GM13977 (cell line): ENCODE results near the gene OSBPL8.

ENCODE experiments used
- DNase-seq: peaks from one replicate; pipeline ENCODE4 v3.0.0; 2012; ENCODE audit warnings: low spot score
- in situ Hi-C: fragments of 300-500 bp; cut with MboI; formaldehyde crosslinking; loops from one replicate; pipeline ENCODE4 v1.12.0; 2022; ENCODE audit warnings: low sequenced_read_pairs, low pct_unique_long_range_greater_than_20kb, mixed read lengths, inconsistent platforms; ENCODE audit not compliant: unreplicated experiment
- TF ChIP-seq, protein P1 (sequence below): IDR thresholded peaks from 2 replicates; pipeline ENCODE4 v1.5.1; 2012; ENCODE audit warnings: mild to moderate bottlenecking, control low read depth; ENCODE audit not compliant: insufficient read depth; ENCODE audit errors: extremely low read depth, missing control alignments

OSBPL8 gene

DNA sequence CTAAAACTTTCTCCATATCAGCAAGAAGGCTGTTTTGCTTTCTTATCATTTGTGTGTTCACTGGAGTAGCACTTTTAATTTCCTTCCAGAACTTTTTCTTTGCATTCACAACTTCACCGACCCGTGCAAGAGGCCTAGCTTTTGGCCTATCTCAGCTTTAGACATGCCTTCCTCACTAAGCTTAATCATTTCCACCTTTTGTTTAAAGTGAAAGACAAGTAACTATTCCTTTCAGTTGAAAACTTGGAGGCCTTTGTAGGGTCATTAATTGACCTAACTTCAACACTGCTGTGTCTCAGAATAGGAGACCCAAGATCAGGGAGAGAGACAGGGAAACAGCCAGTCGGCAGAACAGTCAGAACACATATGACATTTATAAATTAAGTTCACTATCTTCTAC lies 250.7 kb downstream of the OSBPL8 start:
- no peak for DNase-seq
- in situ Hi-C loops, result no loop called here
- TF ChIP-seq, protein P1, sequence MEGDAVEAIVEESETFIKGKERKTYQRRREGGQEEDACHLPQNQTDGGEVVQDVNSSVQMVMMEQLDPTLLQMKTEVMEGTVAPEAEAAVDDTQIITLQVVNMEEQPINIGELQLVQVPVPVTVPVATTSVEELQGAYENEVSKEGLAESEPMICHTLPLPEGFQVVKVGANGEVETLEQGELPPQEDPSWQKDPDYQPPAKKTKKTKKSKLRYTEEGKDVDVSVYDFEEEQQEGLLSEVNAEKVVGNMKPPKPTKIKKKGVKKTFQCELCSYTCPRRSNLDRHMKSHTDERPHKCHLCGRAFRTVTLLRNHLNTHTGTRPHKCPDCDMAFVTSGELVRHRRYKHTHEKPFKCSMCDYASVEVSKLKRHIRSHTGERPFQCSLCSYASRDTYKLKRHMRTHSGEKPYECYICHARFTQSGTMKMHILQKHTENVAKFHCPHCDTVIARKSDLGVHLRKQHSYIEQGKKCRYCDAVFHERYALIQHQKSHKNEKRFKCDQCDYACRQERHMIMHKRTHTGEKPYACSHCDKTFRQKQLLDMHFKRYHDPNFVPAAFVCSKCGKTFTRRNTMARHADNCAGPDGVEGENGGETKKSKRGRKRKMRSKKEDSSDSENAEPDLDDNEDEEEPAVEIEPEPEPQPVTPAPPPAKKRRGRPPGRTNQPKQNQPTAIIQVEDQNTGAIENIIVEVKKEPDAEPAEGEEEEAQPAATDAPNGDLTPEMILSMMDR, result no peak

GRCh38 chr12:76307083-76307482 lies 252.5 kb downstream of the OSBPL8 start:
- TF ChIP-seq, protein P1, result no peak
- DNase-seq, result no peak
- in situ Hi-C loops, result no loop called here

DNA sequence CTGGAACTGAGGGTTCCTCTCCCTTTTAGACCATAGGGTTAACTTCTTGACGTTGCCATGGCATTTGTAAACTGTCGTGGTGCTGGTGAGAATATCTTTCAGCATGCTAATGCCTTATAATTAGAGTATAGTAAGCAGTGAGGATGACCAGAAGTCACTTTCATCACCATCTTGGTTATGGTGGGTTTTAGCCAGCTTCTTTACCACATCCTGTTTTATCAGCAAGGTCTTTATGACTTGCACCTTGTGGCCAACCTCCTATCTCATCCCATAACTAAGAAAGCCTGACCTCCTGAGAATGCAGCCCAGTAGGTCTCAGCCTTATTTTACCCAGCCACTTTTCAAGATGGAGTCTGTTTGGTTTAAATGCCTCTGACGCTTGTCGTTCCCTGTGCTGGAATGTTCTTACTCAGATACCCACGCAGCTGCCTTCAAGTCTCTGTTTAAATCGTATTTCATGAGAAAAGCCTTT lies 255.5 kb downstream of the OSBPL8 start:
- TF ChIP-seq, protein P1, result no peak
- DNase-seq, result no peak
- in situ Hi-C loops, result no loop called here

GRCh38 chr12:76303365-76303764 lies 256.2 kb downstream of the OSBPL8 start:
- TF ChIP-seq, protein P1, result no peak
- DNase-seq, result no peak
- in situ Hi-C loops, result no loop called here
